CD8-positive, alpha-beta memory T cell (primary cell): ENCODE measurements around the gene ZNF394. TPM values are rescaled to one million over a fixed set of nuclear protein-coding genes. Genes with fewer than 3 reads are reported as not detected.

Source experiments
- CTCF ChIA-PET: fragments of 350-600 bp; sonication (Branson Sonifier 250); formaldehyde crosslinking; loops from one replicate; lab custom pipeline; 2021; ENCODE audit warnings: antibody characterized with exemption; lab: Charles Lee
- POLR2A ChIA-PET: fragments of 350-600 bp; sonication (Branson Sonifier 250); formaldehyde crosslinking; loops from one replicate; lab custom pipeline; 2021; ENCODE audit warnings: antibody characterized with exemption; lab: Charles Lee
- DNase-seq, 5 donors: peaks; one replicate each; pipeline versions ENCODE4 v3.0.0 to v3.0.0-alpha.2; 2020 to 2022; ENCODE audit warnings: mixed read lengths in 1 of 5
- H3K27ac ChIP-seq: one replicate; pipeline ENCODE4 v1.7.0; 2013; ENCODE audit warnings: low read depth, mild to moderate bottlenecking, low read length, moderate library complexity
- H3K27me3 ChIP-seq: 2 replicates; pipeline ENCODE4 v1.7.0; 2013; ENCODE audit warnings: low read length, mild to moderate bottlenecking; ENCODE audit not compliant: insufficient read depth, poor library complexity, severe bottlenecking
- H3K36me3 ChIP-seq: 2 replicates; pipeline ENCODE4 v1.7.0; 2013; ENCODE audit warnings: mild to moderate bottlenecking, low read length, moderate library complexity; ENCODE audit not compliant: insufficient read depth
- H3K4me1 ChIP-seq: 2 replicates; pipeline ENCODE4 v1.7.0; 2013; ENCODE audit warnings: mild to moderate bottlenecking, low read length, moderate library complexity; ENCODE audit not compliant: insufficient read depth
- H3K4me3 ChIP-seq: 2 replicates; pipeline ENCODE4 v1.7.0; 2013; ENCODE audit warnings: mild to moderate bottlenecking, low read length
- H3K9me3 ChIP-seq: 2 replicates; pipeline ENCODE4 v1.7.0; 2013; ENCODE audit warnings: mild to moderate bottlenecking, low read length
- H3K27ac Mint-ChIP-seq, 8 donors: one replicate each; pipeline ENCODE4 v1.8.0; 2020 to 2021; ENCODE audit warnings: mixed read lengths in 8 of 8, mild to moderate bottlenecking in 6 of 8, inconsistent platforms in 3 of 8, moderate library complexity in 3 of 8
- H3K27me3 Mint-ChIP-seq, 2 donors: one replicate each; pipeline ENCODE4 v1.8.0; 2020 to 2021; ENCODE audit warnings: mixed read lengths in 2 of 2, mild to moderate bottlenecking in 1 of 2, moderate library complexity in 1 of 2
- H3K36me3 Mint-ChIP-seq, 3 donors: one replicate each; pipeline ENCODE4 v1.8.0; 2020 to 2021; ENCODE audit warnings: mixed read lengths in 3 of 3, inconsistent platforms in 1 of 3, mild to moderate bottlenecking in 1 of 3
- H3K4me1 Mint-ChIP-seq, 3 donors: one replicate each; pipeline ENCODE4 v1.8.0; 2020 to 2021; ENCODE audit warnings: mixed read lengths in 3 of 3, inconsistent platforms in 1 of 3, mild to moderate bottlenecking in 1 of 3
- H3K4me3 Mint-ChIP-seq, 7 donors: one replicate each; pipeline ENCODE4 v1.8.0; 2020 to 2021; ENCODE audit warnings: mixed read lengths in 7 of 7, mild to moderate bottlenecking in 6 of 7, moderate library complexity in 4 of 7, inconsistent platforms in 2 of 7
- H3K9me3 Mint-ChIP-seq, 5 donors: one replicate each; pipeline ENCODE4 v1.8.0; 2020 to 2022; ENCODE audit warnings: mixed read lengths in 5 of 5, mild to moderate bottlenecking in 3 of 5, moderate library complexity in 2 of 5, inconsistent platforms in 1 of 5
- polyA plus RNA-seq: library from polyadenylated mRNA; unstranded; fragments of 300-500 nt; fragmentation: Illumina TruSeq; gene quantifications from one replicate; pipeline ENCODE4 v1.2.3, GENCODE V29; 2021
- total RNA-seq, 2 experiments: library from RNA; stranded (reverse); gene quantifications; one replicate each; pipeline ENCODE4 v1.2.3, GENCODE V29; 2021

Gene ZNF394
- total and polyA plus RNA-seq, 3 experiments from 2014 or later: 34.1 to 65.6 (median 35.0) TPM

DNA sequence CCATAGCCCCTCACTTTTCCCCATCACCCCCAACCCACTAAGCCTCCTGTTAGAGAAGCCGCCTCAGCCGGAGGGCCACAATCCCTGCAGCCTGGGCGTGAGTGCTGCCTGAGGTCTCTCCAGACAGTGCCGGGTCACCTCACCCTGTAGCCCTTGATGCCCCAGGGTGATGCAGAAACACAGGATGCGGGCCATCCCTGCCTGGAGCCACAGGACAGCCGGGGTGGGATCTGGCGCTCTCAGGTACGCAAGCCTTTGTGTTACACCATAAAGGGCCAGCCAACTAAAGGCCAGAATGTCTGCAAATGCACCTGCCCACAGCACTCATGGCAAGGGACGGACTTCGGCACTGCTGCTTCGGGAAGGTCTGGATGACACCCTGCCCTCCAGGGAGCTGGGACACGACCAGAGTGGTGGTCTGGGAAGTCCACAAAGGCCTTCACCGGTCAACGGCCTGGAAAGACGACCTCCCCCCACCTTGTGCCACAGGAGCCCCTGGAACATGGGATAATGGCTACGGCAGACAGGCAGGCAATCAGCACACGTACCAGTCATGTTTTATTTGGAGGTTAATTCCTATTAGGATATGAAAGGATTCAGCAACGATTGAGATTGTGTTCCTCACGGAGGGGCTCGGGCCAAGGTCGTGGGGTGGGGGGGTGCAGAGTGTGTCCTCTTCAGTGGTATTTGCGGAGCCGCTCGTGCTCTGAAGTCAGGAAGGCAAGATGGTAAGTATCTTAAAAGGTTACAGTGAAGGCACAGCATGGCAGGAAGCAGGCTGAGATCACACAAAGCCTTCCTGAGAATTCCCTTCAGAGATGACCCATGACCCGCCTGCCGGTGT is 42.2 kb downstream of the ZNF394 start:
- Mint-ChIP-seq H3K4me3 (no peak overlapping the region), H3K27me3 (no peaks in the 10 kb centered on the region), H3K27ac (no peak overlapping the region), H3K4me1 (peaks cover 11 to 28% (median 27%) of the 10 kb centered on the region in 3 donors), H3K36me3 (peaks cover 0 to 83% (median 0%) of the 10 kb centered on the region in 3 donors), H3K9me3 (no peaks in the 10 kb centered on the region)
- Histone ChIP-seq H3K9me3 (no peaks in the 10 kb centered on the region), H3K4me3 (no peak overlapping the region), H3K27ac (no peak overlapping the region), H3K27me3 (no peaks in the 10 kb centered on the region), H3K36me3 (peaks cover 33% of the 10 kb centered on the region), H3K4me1 (peaks cover 3% of the 10 kb centered on the region)
- CTCF ChIA-PET: no interaction called here
- no peak for DNase-seq
- POLR2A ChIA-PET: no interaction called here

- Histone ChIP-seq H3K36me3 (peaks cover 32% of the 10 kb centered on the region), H3K4me1 (no peaks in the 10 kb centered on the region), H3K27ac (no peak overlapping the region), H3K27me3 (no peaks in the 10 kb centered on the region), H3K9me3 (no peaks in the 10 kb centered on the region), H3K4me3 (no peak overlapping the region)
- no peaks in the 10 kb centered on the region for H3K9me3 Mint-ChIP-seq
- peaks cover 11 to 25% (median 24%) of the 10 kb centered on the region in 3 donors for H3K4me1 Mint-ChIP-seq
- no peak for DNase-seq
- no peak overlapping the region for H3K4me3 Mint-ChIP-seq
- ChIA-PET CTCF (interaction anchor here (0.7 kb wide), 1 partner anchor 43 kb away, joined by 3 read pairs; no protein-coding TSS in a partner anchor), POLR2A (no interaction called here)
- H3K27me3 Mint-ChIP-seq: no peaks in the 10 kb centered on the region
- peak overlapping the region in 1 of 8 donors; percentile 90 for H3K27ac Mint-ChIP-seq
- peaks cover 0 to 85% (median 0%) of the 10 kb centered on the region in 3 donors for H3K36me3 Mint-ChIP-seq
Measured at GRCh38 chr7:99457050-99457649, 42.9 kb downstream of the ZNF394 start.

- Mint-ChIP-seq H3K27me3 (no peaks in the 10 kb centered on the region), H3K4me1 (peaks cover 11 to 24% (median 18%) of the 10 kb centered on the region in 3 donors), H3K4me3 (no peak overlapping the region), H3K36me3 (peaks cover 0 to 88% (median 0%) of the 10 kb centered on the region in 3 donors), H3K27ac (peak overlapping the region in 1 of 8 donors; percentile 32), H3K9me3 (no peaks in the 10 kb centered on the region)
- no peak for DNase-seq
- Histone ChIP-seq H3K4me3 (no peak overlapping the region), H3K4me1 (no peaks in the 10 kb centered on the region), H3K27ac (no peak overlapping the region), H3K36me3 (peaks cover 35% of the 10 kb centered on the region), H3K27me3 (no peaks in the 10 kb centered on the region), H3K9me3 (no peaks in the 10 kb centered on the region)
- POLR2A ChIA-PET: no interaction called here
- CTCF ChIA-PET: no interaction called here
Measured at GRCh38 chr7:99456288-99456687, 43.8 kb downstream of the ZNF394 start.

DNA sequence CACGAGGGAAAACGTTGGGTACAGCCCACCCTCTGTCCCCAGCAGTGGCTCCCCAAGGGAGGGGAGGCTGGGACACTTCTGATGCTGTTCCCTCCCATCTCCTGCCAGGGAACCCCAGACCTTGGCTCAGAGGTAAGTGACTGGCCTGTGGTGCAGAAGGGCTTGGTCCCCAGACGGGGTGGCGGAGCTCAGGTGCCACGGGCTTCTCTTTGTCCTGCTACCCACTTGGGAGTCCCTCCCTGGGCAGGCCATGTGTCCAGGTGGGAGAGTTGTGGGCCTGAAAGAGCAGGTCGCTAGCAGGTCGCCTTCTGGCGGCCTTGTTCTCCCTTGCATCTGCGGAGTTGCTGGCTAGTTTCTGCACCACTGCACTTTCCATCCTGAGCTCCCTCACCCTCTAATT is 44.2 kb downstream of the ZNF394 start:
- Mint-ChIP-seq H3K4me3 (no peak overlapping the region), H3K36me3 (peaks cover 0 to 90% (median 0%) of the 10 kb centered on the region in 3 donors), H3K27me3 (no peaks in the 10 kb centered on the region), H3K27ac (peak overlapping the region in 1 of 8 donors; percentile 79), H3K9me3 (no peaks in the 10 kb centered on the region), H3K4me1 (peaks cover 11 to 22% (median 14%) of the 10 kb centered on the region in 3 donors)
- POLR2A ChIA-PET: interaction anchor here (0.9 kb wide), 1 partner anchor 10 kb away, joined by 3 read pairs; no protein-coding TSS in a partner anchor
- H3K9me3 ChIP-seq: no peaks in the 10 kb centered on the region
- no peaks in the 10 kb centered on the region for H3K27me3 ChIP-seq
- CTCF ChIA-PET: no interaction called here
- H3K36me3 ChIP-seq: peaks cover 35% of the 10 kb centered on the region
- no peak for DNase-seq
- no peak overlapping the region for H3K27ac ChIP-seq
- no peak overlapping the region for H3K4me3 ChIP-seq
- no peaks in the 10 kb centered on the region for H3K4me1 ChIP-seq

GRCh38 chr7:99453105-99453504 is 47.0 kb downstream of the ZNF394 start:
- Histone ChIP-seq H3K36me3 (peaks cover 28% of the 10 kb centered on the region), H3K4me3 (no peak overlapping the region), H3K9me3 (no peaks in the 10 kb centered on the region), H3K27me3 (no peaks in the 10 kb centered on the region), H3K4me1 (no peaks in the 10 kb centered on the region), H3K27ac (no peak overlapping the region)
- Mint-ChIP-seq H3K27ac (peak overlapping the region in 2 of 8 donors; percentile 14 to 76), H3K4me3 (no peak overlapping the region), H3K27me3 (no peaks in the 10 kb centered on the region), H3K9me3 (no peaks in the 10 kb centered on the region), H3K36me3 (peaks cover 0 to 89% (median 3%) of the 10 kb centered on the region in 3 donors), H3K4me1 (peaks cover 0 to 4% (median 2%) of the 10 kb centered on the region in 3 donors)
- DNase-seq: no peak
- POLR2A ChIA-PET: no interaction called here
- CTCF ChIA-PET: no interaction called here

DNA sequence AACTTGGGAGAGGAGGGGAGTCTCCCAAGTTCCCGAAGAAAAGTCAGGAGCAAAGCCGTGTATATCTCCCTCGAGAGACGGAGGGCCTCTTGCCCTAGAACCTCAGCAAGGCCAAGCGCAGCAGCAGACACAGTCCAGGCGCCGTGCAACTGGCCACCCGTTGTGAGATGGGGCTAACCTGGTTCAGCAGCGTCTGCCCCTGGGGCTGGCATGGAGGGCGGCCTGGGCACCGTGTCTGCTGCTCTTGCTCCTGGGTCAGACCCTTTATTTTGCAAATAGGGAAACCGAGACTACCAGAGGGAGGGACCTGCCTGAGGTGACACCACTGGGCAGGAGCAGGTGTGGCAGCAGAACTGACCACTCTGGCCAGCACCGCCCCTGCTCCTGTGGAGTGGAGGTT is 47.5 kb downstream of the ZNF394 start:
- CTCF ChIA-PET: no interaction called here

GRCh38 chr7:99451936-99452335 is 48.1 kb downstream of the ZNF394 start:
- DNase-seq: no peak
- H3K4me3 ChIP-seq: no peak overlapping the region
- ChIA-PET CTCF (no interaction called here), POLR2A (no interaction called here)
- Mint-ChIP-seq H3K36me3 (peaks cover 0 to 86% (median 3%) of the 10 kb centered on the region in 3 donors), H3K9me3 (no peaks in the 10 kb centered on the region), H3K4me1 (peaks cover 0 to 4% (median 2%) of the 10 kb centered on the region in 3 donors), H3K27me3 (no peaks in the 10 kb centered on the region), H3K27ac (no peak overlapping the region), H3K4me3 (no peak overlapping the region)
- H3K4me1 ChIP-seq: no peaks in the 10 kb centered on the region
- no peak overlapping the region for H3K27ac ChIP-seq
- H3K27me3 ChIP-seq: no peaks in the 10 kb centered on the region
- H3K9me3 ChIP-seq: no peaks in the 10 kb centered on the region
- H3K36me3 ChIP-seq: peaks cover 25% of the 10 kb centered on the region

More for the DNA sequence above, 47.5 kb downstream of the ZNF394 start:
- H3K9me3 Mint-ChIP-seq: no peaks in the 10 kb centered on the region
- Histone ChIP-seq H3K27me3 (no peaks in the 10 kb centered on the region), H3K36me3 (peaks cover 30% of the 10 kb centered on the region), H3K27ac (no peak overlapping the region), H3K4me3 (no peak overlapping the region), H3K4me1 (no peaks in the 10 kb centered on the region), H3K9me3 (no peaks in the 10 kb centered on the region)
- H3K27me3 Mint-ChIP-seq: no peaks in the 10 kb centered on the region
- no peak overlapping the region for H3K4me3 Mint-ChIP-seq
- H3K36me3 Mint-ChIP-seq: peaks cover 0 to 89% (median 3%) of the 10 kb centered on the region in 3 donors
- POLR2A ChIA-PET: no interaction called here
- DNase-seq: no peak
- peaks cover 0 to 4% (median 2%) of the 10 kb centered on the region in 3 donors for H3K4me1 Mint-ChIP-seq
- H3K27ac Mint-ChIP-seq: no peak overlapping the region

- H3K4me3 ChIP-seq: no peak overlapping the region
- H3K9me3 ChIP-seq: no peaks in the 10 kb centered on the region
- H3K36me3 ChIP-seq: peaks cover 36% of the 10 kb centered on the region
- ChIA-PET CTCF (interaction anchor here (1.5 kb wide), 2 partner anchors 11 to 22 kb away, joined by 3 to 6 read pairs; partner anchors contain the start of genes CPSF4 and PTCD1), POLR2A (no interaction called here)
- H3K36me3 Mint-ChIP-seq: peaks cover 0 to 85% (median 3%) of the 10 kb centered on the region in 3 donors
- no peak overlapping the region for H3K4me3 Mint-ChIP-seq
- no peaks in the 10 kb centered on the region for H3K27me3 ChIP-seq
- no peak overlapping the region for H3K27ac ChIP-seq
- H3K4me1 ChIP-seq: no peaks in the 10 kb centered on the region
- H3K4me1 Mint-ChIP-seq: peaks cover 0 to 4% (median 2%) of the 10 kb centered on the region in 3 donors
- H3K27me3 Mint-ChIP-seq: no peaks in the 10 kb centered on the region
- peak overlapping the region in 4 of 8 donors; percentile 10 to 64 (median 39) for H3K27ac Mint-ChIP-seq
- H3K9me3 Mint-ChIP-seq: no peaks in the 10 kb centered on the region
- no peak for DNase-seq
Measured at GRCh38 chr7:99449326-99449725, 50.8 kb downstream of the ZNF394 start.
